ENCODE measurements around the gene INSIG2.

- TF ChIP-seq CTCF (IDR thresholded peaks at IDR 0.05) (no peak), POLR2A (IDR thresholded peaks at IDR 0.05) (no peak)
These were observed 6.2 kb downstream of the INSIG2 start for GRCh38 chr2:118094503-118094902.

Data from adrenal gland (tissue), 5 donors.